WTC11 (cell line): ENCODE data around the gene CLASP1. TPM values are rescaled to one million over a fixed set of nuclear protein-coding genes. Genes with fewer than 3 reads are reported as not detected.

ENCODE experiments used
- ATAC-seq: fragments of 200-7000 bp; cut with Tn5 transposase; 2 replicates; pipeline ENCODE4 v1.10.0; 2021; ENCODE audit warnings: mild to moderate bottlenecking, moderate library complexity
- CTCF ChIA-PET: fragments of 300-600 bp; sonication (Branson Sonifier 250); formaldehyde crosslinking; loops from one replicate; lab custom pipeline; 2021; ENCODE audit warnings: antibody characterized with exemption; lab: Charles Lee
- POLR2A ChIA-PET: fragments of 350-600 bp; sonication (Branson Sonifier 250); formaldehyde crosslinking; loops from one replicate; lab custom pipeline; 2021; ENCODE audit warnings: antibody characterized with exemption; lab: Charles Lee
- DNase-seq: peaks from one replicate; pipeline ENCODE4 v3.0.0; 2021; ENCODE audit warnings: low spot score
- H3K27ac Mint-ChIP-seq: 2 replicates; pipeline ENCODE4 v1.8.0; 2021; ENCODE audit warnings: mixed read lengths
- H3K27me3 Mint-ChIP-seq: 2 replicates; pipeline ENCODE4 v1.8.0; 2021; ENCODE audit warnings: low read depth, mild to moderate bottlenecking, moderate library complexity, mixed read lengths
- H3K36me3 Mint-ChIP-seq: 2 replicates; pipeline ENCODE4 v1.8.0; 2021; ENCODE audit warnings: mixed read lengths
- H3K4me1 Mint-ChIP-seq: 2 replicates; pipeline ENCODE4 v1.8.0; 2022; ENCODE audit warnings: mixed read lengths
- H3K4me3 Mint-ChIP-seq: 2 replicates; pipeline ENCODE4 v1.8.0; 2021; ENCODE audit warnings: mild to moderate bottlenecking, moderate library complexity, mixed read lengths
- H3K9me3 Mint-ChIP-seq: 2 replicates; pipeline ENCODE4 v1.8.0; 2021; ENCODE audit warnings: mixed read lengths
- AR ChIP-seq: fragments of 250-450 bp; sonication (Bioruptor Pico); IDR thresholded peaks from 2 replicates; pipeline ENCODE4 v1.9.0; 2021; ENCODE audit warnings: mild to moderate bottlenecking
- CBFB ChIP-seq: sonication (generic); formaldehyde crosslinking; IDR thresholded peaks from 2 replicates; pipeline ENCODE4 v1.8.1; 2022; ENCODE audit warnings: mild to moderate bottlenecking, low read depth, missing genetic modification reagents
- ESRRA ChIP-seq: sonication (generic); formaldehyde crosslinking; IDR thresholded peaks from 2 replicates; pipeline ENCODE4 v1.8.1; 2022; ENCODE audit warnings: mild to moderate bottlenecking, missing genetic modification reagents, borderline replicate concordance
- FOXP1 ChIP-seq: sonication (generic); formaldehyde crosslinking; IDR thresholded peaks from 2 replicates; pipeline ENCODE4 v1.8.0; 2022; ENCODE audit warnings: missing genetic modification reagents, mild to moderate bottlenecking, moderate library complexity, borderline replicate concordance
- GABPB1 ChIP-seq: sonication (generic); formaldehyde crosslinking; IDR thresholded peaks from 2 replicates; pipeline ENCODE4 v1.8.1; 2023; ENCODE audit warnings: mild to moderate bottlenecking, missing genetic modification reagents
- GRHL2 ChIP-seq: fragments of 250-450 bp; sonication (Bioruptor Pico); IDR thresholded peaks from 2 replicates; pipeline ENCODE4 v1.8.0; 2022; ENCODE audit warnings: mild to moderate bottlenecking, moderate library complexity; ENCODE audit not compliant: insufficient replicate concordance, severe bottlenecking
- JAZF1 ChIP-seq: fragments of 250-450 bp; sonication (Bioruptor Pico); IDR thresholded peaks from 2 replicates; pipeline ENCODE4 v1.9.0; 2021; ENCODE audit warnings: moderate library complexity, mild to moderate bottlenecking, inconsistent platforms
- MAX ChIP-seq: sonication (generic); formaldehyde crosslinking; IDR thresholded peaks from 2 replicates; pipeline ENCODE4 v1.8.0; 2022; ENCODE audit warnings: mild to moderate bottlenecking, missing genetic modification reagents
- NFYB ChIP-seq: sonication (generic); formaldehyde crosslinking; conservative IDR thresholded peaks from 2 replicates; pipeline ENCODE4 v1.8.0; 2022; ENCODE audit warnings: low read depth, missing genetic modification reagents
- NR1H2 ChIP-seq: sonication (generic); formaldehyde crosslinking; IDR thresholded peaks from 2 replicates; pipeline ENCODE4 v1.9.0; 2021; ENCODE audit warnings: mild to moderate bottlenecking, moderate library complexity, missing genetic modification reagents
- NR3C1 ChIP-seq: sonication (generic); formaldehyde crosslinking; conservative IDR thresholded peaks from 2 replicates; pipeline ENCODE4 v1.8.1; 2023; ENCODE audit warnings: low read depth, mild to moderate bottlenecking, missing genetic modification reagents
- OVOL2 ChIP-seq: fragments of 250-450 bp; sonication (Bioruptor Pico); IDR thresholded peaks from 2 replicates; pipeline ENCODE4 v1.9.0; 2021; ENCODE audit warnings: mild to moderate bottlenecking, borderline replicate concordance
- PRRX2 ChIP-seq: fragments of 250-450 bp; sonication (Bioruptor Pico); IDR thresholded peaks from 2 replicates; pipeline ENCODE4 v1.8.0; 2021; ENCODE audit warnings: mild to moderate bottlenecking
- SMAD3 ChIP-seq: sonication (generic); formaldehyde crosslinking; IDR thresholded peaks from 2 replicates; pipeline ENCODE4 v1.8.0; 2022; ENCODE audit warnings: missing genetic modification reagents, mild to moderate bottlenecking, borderline replicate concordance
- SMAD4 ChIP-seq: sonication (generic); formaldehyde crosslinking; IDR thresholded peaks from 2 replicates; pipeline ENCODE4 v1.8.0; 2022; ENCODE audit warnings: mild to moderate bottlenecking, missing genetic modification reagents
- STAT6 ChIP-seq: sonication (generic); formaldehyde crosslinking; conservative IDR thresholded peaks from 2 replicates; pipeline ENCODE4 v1.8.1; 2023; ENCODE audit warnings: mild to moderate bottlenecking, low read depth, missing genetic modification reagents, moderate library complexity
- ZBTB21 ChIP-seq: sonication (generic); formaldehyde crosslinking; IDR thresholded peaks from 2 replicates; pipeline ENCODE4 v1.8.1; 2023; ENCODE audit warnings: mild to moderate bottlenecking, missing genetic modification reagents, borderline replicate concordance
- ZMAT4 ChIP-seq: fragments of 250-450 bp; sonication (Bioruptor Pico); IDR thresholded peaks from 2 replicates; pipeline ENCODE4 v1.9.0; 2021; ENCODE audit warnings: mild to moderate bottlenecking
- ZNF138 ChIP-seq: sonication (generic); formaldehyde crosslinking; conservative IDR thresholded peaks from 2 replicates; pipeline ENCODE4 v1.8.1; 2022; ENCODE audit warnings: mild to moderate bottlenecking, moderate library complexity, missing genetic modification reagents
- ZNF416 ChIP-seq: fragments of 250-450 bp; sonication (Bioruptor Pico); IDR thresholded peaks from 2 replicates; pipeline ENCODE4 v1.9.0; 2021; ENCODE audit warnings: mild to moderate bottlenecking, inconsistent platforms
- total RNA-seq: library from RNA; stranded (reverse); gene quantifications from 3 replicates; pipeline ENCODE4 v1.2.3, GENCODE V29; 2021
- TF ChIP-seq, protein P1 (sequence below): fragments of 250-450 bp; sonication (Bioruptor Pico); IDR thresholded peaks from 2 replicates; pipeline ENCODE4 v1.9.0; 2021; ENCODE audit warnings: moderate library complexity, mild to moderate bottlenecking, inconsistent platforms, borderline replicate concordance
- TF ChIP-seq, protein P2 (sequence below): sonication (generic); formaldehyde crosslinking; IDR thresholded peaks from 2 replicates; pipeline ENCODE4 v1.8.0; 2022; ENCODE audit warnings: missing genetic modification reagents

CLASP1 gene
- total RNA-seq, 1 experiment from 2014 or later: 50.0 TPM

- CTCF ChIA-PET: interaction anchor here (1.0 kb wide), 1 partner anchor 25 kb away, joined by 4 read pairs; no protein-coding TSS in a partner anchor
- H3K9me3 Mint-ChIP-seq: no peaks in the 10 kb centered on the region
- H3K36me3 Mint-ChIP-seq: peaks cover 23% of the 10 kb centered on the region
- POLR2A ChIA-PET: no interaction called here
- no peak overlapping the region for H3K4me3 Mint-ChIP-seq
- no peak for DNase-seq
- no peaks in the 10 kb centered on the region for H3K27me3 Mint-ChIP-seq
- no peak for ATAC-seq
- no peaks in the 10 kb centered on the region for H3K4me1 Mint-ChIP-seq
- 0 out of 2 replicates have a peak overlapping the region, but pooled peaks have one; percentile 37 for H3K27ac Mint-ChIP-seq
- TF ChIP-seq ZNF138 (CRISPR knock-in tag): no peak
- no peak for TF ChIP-seq NR3C1 (CRISPR knock-in tag)
- no peak for TF ChIP-seq PRRX2 (CRISPR knock-in tag)
- no peak for TF ChIP-seq CBFB (CRISPR knock-in tag)
- TF ChIP-seq NR1H2 (CRISPR knock-in tag): no peak
- no peak for TF ChIP-seq ZNF416 (CRISPR knock-in tag)
- no peak for TF ChIP-seq ESRRA (CRISPR knock-in tag)
- no peak for TF ChIP-seq GABPB1 (CRISPR knock-in tag)
- TF ChIP-seq, protein P1, sequence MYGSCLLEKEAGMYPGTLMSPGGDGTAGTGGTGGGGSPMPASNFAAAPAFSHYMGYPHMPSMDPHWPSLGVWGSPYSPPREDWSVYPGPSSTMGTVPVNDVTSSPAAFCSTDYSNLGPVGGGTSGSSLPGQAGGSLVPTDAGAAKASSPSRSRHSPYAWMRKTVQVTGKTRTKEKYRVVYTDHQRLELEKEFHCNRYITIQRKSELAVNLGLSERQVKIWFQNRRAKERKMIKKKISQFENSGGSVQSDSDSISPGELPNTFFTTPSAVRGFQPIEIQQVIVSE (CRISPR knock-in tag): no peak
- TF ChIP-seq GRHL2 (CRISPR knock-in tag): no peak
- TF ChIP-seq ZMAT4 (CRISPR knock-in tag): no peak
- no peak for TF ChIP-seq MAX
- TF ChIP-seq JAZF1 (CRISPR knock-in tag): no peak
- TF ChIP-seq, all 79 proteins: peak for 0
Measured at GRCh38 chr2:121455446-121455845, 193.8 kb downstream of the CLASP1 start.

DNA sequence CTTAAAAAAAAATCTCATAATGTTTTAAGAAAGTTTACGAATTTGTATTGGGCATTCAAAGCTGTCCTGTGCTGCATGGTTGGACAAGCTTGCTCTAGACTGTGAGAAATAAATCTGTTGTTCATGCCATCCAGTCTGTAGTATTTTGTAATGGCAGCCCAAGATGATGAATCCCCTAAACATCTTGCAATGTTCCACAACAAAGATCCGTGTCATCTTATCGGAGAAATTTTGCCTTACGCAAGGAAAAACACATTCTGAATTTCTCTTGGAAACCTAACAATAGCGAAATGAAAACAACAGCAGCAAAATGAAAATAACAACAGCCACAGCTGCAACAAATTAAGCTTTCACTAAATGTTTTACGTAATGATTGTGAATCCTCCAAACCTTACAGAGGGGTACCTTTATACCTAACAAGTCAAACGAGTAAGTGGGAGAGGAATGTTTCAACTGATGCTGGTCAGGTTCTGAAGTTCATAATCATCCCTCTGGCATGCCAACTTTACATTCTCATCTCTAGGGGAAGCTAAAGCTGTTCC lies 194.6 kb downstream of the CLASP1 start:
- ChIA-PET POLR2A (no interaction called here), CTCF (interaction anchor here (1.0 kb wide), 1 partner anchor 25 kb away, joined by 4 read pairs; no protein-coding TSS in a partner anchor)
- no peak overlapping the region for H3K4me3 Mint-ChIP-seq
- DNase-seq (no peak), ATAC-seq (no peak)
- H3K27me3 Mint-ChIP-seq: no peaks in the 10 kb centered on the region
- H3K27ac Mint-ChIP-seq: no peak overlapping the region
- H3K36me3 Mint-ChIP-seq: peaks cover 22% of the 10 kb centered on the region
- H3K4me1 Mint-ChIP-seq: no peaks in the 10 kb centered on the region
- H3K9me3 Mint-ChIP-seq: no peaks in the 10 kb centered on the region
- no peak for TF ChIP-seq ESRRA (CRISPR knock-in tag)
- no peak for TF ChIP-seq NFYB (CRISPR knock-in tag)
- TF ChIP-seq FOXP1: no peak
- TF ChIP-seq, protein P2, sequence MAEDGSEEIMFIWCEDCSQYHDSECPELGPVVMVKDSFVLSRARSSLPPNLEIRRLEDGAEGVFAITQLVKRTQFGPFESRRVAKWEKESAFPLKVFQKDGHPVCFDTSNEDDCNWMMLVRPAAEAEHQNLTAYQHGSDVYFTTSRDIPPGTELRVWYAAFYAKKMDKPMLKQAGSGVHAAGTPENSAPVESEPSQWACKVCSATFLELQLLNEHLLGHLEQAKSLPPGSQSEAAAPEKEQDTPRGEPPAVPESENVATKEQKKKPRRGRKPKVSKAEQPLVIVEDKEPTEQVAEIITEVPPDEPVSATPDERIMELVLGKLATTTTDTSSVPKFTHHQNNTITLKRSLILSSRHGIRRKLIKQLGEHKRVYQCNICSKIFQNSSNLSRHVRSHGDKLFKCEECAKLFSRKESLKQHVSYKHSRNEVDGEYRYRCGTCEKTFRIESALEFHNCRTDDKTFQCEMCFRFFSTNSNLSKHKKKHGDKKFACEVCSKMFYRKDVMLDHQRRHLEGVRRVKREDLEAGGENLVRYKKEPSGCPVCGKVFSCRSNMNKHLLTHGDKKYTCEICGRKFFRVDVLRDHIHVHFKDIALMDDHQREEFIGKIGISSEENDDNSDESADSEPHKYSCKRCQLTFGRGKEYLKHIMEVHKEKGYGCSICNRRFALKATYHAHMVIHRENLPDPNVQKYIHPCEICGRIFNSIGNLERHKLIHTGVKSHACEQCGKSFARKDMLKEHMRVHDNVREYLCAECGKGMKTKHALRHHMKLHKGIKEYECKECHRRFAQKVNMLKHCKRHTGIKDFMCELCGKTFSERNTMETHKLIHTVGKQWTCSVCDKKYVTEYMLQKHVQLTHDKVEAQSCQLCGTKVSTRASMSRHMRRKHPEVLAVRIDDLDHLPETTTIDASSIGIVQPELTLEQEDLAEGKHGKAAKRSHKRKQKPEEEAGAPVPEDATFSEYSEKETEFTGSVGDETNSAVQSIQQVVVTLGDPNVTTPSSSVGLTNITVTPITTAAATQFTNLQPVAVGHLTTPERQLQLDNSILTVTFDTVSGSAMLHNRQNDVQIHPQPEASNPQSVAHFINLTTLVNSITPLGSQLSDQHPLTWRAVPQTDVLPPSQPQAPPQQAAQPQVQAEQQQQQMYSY: no peak
- no peak for TF ChIP-seq SMAD4
- TF ChIP-seq, protein P1 (CRISPR knock-in tag): no peak
- TF ChIP-seq STAT6 (CRISPR knock-in tag): no peak
- TF ChIP-seq AR: no peak
- TF ChIP-seq SMAD3 (CRISPR knock-in tag): no peak
- no peak for TF ChIP-seq OVOL2 (CRISPR knock-in tag)
- TF ChIP-seq ZBTB21: no peak
